ENCODE measurements around the gene ITPK1.

DNA sequence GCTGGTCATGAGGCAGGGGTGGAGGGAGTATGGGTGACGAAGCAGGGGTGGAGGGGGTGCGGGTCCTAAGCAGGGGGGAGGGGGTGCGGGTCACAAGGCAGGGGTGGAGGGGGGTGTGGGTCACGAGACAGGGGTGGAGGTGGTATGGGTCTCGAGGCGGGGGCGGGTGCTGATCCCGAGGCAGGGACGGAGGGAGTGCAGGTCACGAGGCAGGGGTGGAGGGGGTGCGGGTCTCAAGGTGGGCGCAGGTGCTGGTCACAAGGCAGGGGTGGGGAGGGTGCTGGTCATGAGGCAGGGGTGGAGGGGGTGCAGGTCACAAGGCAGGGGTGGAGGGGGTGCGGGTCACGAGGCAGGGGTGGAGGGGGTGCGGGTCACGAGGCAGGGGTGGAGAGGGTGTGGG, 56.5 kb downstream of the ITPK1 start:
- TF ChIP-seq, protein P1, sequence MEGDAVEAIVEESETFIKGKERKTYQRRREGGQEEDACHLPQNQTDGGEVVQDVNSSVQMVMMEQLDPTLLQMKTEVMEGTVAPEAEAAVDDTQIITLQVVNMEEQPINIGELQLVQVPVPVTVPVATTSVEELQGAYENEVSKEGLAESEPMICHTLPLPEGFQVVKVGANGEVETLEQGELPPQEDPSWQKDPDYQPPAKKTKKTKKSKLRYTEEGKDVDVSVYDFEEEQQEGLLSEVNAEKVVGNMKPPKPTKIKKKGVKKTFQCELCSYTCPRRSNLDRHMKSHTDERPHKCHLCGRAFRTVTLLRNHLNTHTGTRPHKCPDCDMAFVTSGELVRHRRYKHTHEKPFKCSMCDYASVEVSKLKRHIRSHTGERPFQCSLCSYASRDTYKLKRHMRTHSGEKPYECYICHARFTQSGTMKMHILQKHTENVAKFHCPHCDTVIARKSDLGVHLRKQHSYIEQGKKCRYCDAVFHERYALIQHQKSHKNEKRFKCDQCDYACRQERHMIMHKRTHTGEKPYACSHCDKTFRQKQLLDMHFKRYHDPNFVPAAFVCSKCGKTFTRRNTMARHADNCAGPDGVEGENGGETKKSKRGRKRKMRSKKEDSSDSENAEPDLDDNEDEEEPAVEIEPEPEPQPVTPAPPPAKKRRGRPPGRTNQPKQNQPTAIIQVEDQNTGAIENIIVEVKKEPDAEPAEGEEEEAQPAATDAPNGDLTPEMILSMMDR (conservative IDR thresholded peaks at IDR 0.05; ENCODE audit: low read depth, low read length) = no peak
- TF ChIP-seq EZH2 (IDR thresholded peaks at IDR 0.05; ENCODE audit: borderline replicate concordance, low read depth, low read length, poor library complexity, severe bottlenecking) = no peak

Measured in A673 (cell line).